NCI-H2081 treated with DMSO at 0.1 percent for 48 hours (cell line): Measurements from ENCODE around the gene TSFM.
A peak's percentile ranks its signal among the peaks of the same experiment; 100 is the strongest.

Source experiments
- DNase-seq: peaks from one replicate; lab custom pipeline; 2025; lab: John Stamatoyannopoulos, UW

TSFM gene

DNA sequence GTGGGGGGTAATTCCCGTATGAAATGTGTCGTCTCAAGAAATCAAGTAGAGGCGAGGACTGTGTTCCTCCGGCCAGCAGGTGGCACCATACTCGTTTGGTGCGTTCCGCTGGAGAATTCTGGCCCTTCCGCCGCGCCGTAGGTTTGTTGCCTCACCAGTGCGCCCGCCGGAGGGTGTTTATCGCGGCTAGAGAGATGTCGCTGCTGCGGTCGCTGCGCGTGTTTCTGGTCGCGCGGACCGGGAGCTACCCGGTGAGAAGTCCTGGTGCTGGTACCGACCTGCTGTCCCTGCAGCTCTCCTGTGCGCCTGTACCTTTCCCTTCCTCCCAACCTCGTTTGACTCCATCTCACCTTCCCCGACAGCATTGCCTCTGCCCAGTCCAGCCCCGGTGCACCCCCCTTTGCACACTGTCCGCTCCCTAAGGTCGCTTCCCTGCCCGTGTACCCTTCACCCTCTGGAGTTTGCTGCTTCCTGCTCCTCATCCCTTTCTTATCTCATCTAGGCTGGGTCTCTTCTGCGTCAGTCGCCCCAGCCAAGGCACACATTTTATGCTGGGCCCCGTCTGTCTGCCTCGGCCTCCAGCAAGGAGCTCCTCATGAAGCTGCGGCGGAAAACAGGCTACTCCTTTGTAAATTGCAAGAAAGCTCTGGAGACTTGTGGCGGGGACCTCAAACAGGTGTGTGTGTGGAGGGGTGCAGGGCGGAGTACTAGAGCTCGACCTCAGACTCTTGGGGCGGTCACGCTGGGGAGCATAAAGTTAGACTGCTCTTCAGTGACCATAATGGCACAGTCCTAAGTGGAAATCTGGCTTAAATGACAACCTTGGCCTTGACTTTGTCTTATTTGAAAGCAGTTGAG lies at the start of gene TSFM:
Gene TSFM (plus strand): TSS at position 180 of the 858 bp plus-strand sequence. CDS start 15 bp downstream, at position 195.
- peak; percentile 68 for DNase-seq

DNA sequence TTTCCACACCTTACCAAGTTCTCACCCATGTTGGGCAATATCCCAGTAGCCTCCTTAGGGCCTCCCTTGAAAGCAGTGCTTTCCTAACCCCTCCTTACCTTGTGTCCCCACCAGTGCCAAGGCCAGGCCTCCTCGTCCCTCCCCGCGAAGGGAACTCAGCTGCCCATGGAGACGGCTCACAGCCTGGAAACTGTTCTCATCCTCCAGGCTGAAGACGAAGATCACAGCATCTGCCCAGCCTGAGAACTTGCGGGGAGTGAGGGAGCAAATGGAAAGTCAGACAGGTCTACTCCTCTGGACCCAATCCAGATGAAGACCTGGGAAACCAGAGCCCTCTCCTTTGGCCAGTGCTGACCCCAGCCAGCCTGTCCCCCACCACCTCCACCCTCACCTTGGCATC lies 48.7 kb upstream of the TSFM start:
- DNase-seq = no peak

DNA sequence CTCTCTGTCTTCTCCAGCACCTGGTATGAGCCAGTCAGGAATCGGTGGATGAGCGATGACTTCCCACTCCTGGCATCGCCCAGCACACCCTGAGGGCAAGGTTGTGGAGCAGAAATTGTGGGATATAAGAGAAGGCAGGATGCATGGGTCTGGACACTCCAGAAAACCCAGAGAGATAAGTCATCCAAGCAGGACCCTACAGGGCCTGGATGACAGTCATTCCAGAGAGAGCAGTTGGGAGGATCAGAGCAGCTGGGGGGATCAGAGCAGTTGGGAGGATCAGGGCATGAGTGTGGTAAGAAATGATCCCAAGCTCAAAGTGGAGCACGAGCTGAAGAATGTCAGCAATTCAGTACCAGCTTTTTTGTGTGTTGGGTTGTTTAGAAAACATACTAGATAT lies 48.0 kb upstream of the TSFM start:
- no peak for DNase-seq

DNA sequence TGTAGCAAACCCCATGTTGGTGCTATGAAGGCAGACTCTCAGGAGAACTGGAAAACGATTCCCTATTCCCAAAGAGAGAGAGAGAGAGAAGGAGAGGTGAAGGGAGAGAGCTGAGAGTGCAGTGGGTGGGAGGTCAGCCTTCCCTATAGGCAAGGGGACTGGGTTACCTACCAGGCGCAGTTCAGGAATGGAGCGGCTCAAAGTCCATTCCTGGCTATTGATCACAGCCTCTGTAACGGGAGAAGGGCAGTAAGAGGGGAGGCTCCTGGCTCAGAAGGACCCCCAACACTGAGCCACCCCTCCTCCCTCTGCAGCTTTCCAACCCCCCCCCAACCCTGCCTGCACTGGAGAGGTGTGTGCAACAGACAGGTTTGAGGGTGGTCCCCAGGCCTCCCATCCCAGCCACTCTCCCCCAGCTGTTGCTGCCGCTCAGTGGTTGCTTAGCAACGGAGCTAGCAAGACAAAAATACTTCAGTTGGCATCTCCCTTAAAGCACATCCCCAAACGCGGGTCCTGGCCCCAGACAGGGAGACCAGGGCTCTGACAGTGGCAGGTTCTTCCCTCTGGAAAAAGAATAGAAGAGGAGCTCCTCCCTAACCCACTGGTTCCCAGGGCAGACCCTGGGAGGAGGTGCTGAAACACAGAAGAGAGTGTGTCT lies 47.3 kb upstream of the TSFM start:
- no peak for DNase-seq

DNA sequence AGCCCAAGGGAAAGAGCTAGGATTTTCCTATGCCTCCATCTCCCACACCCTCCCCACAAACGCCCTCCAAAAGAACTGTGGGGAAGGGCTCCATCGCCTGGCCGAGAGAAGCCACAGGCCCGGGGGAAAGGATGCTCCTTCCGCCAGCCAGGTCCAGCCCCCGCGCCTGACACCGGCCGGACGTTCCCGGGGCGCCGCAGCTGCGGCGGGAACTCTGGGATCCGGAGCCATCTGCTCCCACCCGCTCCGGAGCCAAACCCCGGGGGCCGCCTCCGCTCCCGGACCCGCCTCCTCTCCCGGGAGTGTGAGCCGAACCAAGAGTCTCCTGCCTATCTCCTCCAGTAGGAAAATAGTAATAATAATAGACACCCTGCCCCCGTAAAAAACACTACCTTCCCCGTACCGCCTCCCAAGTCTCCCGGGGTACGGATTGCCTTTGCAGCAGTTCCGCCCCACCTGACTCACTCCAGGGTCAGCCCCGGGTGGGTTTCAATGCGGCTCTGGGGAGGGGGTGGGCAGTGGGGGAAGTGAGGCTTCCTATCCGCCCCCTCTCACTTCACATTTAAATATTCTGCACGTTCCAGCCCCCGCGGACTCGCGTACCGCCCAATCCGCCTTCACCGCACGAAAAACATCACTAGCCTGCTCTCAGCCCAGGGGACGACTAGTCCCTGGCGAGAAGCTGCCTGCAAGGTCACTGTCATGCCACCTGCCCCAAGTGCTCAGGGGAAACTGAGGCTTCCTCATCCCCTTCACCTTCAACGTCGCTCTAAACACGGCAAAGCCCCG lies 46.4 kb upstream of the TSFM start:
- no peak for DNase-seq

GRCh38 chr12:57736741-57737466 lies 45.7 kb upstream of the TSFM start:
- DNase-seq = no peak

GRCh38 chr12:57737467-57738460 lies 44.8 kb upstream of the TSFM start:
- DNase-seq = no peak

GRCh38 chr12:57738661-57739237 lies 43.8 kb upstream of the TSFM start, which contains the start of gene AGAP2:
Gene AGAP2, minus strand, starts transcription at chr12:57738742. Its CDS starts 496 bp downstream, at chr12:57738246.
- DNase-seq = no peak

GRCh38 chr12:57739387-57739786 lies 43.2 kb upstream of the TSFM start:
- no peak for DNase-seq

DNA sequence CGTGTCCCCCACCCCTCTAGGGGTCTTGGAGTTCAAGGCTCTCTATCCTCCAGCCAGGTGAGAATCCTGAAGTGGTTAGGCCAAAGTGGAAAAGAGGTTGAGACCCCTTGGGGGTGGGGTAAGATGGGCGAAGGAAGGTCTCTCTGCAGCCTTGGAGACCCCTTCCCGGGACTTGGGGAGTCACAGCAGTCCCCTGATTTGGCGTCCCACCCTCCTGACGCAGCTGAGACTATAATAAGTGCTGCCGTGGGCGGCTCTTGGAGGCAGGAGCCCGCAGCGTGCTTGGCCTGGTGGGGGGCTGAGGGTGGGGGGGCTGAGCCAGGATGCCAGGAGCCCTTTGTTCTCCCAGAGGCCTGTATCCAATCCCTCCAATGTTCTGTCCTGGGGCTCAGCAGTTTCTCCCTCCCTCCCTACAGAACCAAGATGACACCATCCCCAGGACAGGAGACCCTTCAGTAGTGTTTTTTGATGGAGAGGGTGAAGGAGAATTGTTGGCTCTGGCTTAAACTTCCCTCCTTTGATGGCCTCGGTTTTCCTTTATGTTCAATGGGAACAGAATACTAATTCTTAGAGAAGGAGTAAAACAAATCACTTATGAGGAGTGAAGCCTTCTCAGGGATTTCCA lies 42.6 kb upstream of the TSFM start:
- no peak for DNase-seq

DNA sequence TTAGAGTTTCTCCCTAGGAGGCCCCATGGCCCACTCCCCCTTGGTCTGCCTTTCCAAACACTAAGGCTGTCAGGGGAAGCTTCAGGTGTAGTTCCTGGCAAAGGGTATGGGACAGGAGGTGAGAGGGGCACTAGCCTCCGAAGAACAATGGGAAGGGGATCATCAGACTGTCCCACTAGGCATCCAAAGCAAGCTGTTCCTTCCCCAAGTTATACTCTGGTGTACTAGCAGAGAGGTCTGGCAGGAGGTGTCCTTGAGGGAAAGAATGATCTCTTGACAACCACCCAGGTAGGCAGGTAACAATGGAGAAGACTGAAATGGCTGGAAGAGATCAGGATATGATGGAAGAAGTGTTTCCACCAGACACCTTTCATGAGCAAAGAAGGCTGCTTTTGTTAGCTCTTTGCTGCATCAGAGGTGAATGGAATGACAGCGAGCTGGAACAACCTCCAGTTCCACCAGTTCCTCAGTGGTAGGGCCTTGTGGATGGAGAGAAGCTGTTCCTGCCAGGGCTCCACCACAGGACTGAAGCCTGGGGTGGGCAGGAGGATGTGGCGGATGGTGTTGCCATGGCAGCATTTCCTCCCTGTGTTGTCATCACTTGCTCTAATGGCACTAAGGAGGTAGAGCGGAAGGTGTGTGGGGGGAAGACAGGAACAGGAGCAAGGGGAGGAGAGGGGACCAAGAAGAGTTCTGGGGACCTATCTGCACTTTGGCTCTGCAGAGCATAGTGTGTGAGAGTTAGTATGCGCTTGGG lies 41.8 kb upstream of the TSFM start:
- no peak for DNase-seq

GRCh38 chr12:57741413-57741789 lies 41.2 kb upstream of the TSFM start:
- DNase-seq = no peak

DNA sequence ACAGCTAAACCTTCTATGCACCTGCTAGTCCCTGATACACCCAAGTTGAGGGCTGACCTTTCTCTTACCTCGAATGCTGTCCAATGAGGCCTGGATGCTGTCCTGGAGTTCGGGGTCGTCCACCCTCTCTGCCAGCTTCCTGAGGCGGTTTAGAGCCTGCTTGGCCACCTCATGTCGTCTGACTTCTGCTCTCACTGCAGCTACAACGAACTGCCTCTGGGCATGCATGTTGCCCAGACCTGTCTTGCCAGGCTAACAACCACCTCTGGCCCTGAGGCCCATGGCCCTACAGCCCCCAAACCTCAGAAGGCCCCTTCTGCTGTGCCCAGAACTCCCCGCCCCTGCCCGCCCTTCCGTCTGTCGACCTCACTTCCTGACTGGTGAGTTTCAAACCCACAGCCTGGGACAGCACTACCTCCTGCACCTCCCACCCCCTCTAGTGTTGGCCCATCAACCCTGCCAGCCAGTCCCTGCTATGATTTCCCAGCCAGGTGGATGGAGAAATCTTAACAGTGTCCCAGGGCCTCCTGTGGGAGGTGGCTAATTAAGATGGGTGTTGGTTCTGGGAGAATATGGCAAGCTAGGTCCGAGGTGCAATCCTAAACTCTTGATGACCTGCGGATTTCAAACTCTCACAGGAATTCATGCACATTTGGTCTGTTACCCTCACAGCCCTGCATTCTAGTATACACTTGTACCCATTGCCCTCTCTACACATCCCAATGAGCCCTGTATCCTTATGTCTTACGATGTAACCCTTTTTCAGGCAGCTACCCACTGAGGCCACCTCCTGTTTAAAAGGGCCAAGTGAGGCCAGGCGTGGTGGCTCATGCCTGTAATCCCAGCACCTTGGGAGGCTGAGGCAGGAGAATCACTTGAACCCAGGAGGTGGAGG lies 40.5 kb upstream of the TSFM start:
- DNase-seq = no peak

DNA sequence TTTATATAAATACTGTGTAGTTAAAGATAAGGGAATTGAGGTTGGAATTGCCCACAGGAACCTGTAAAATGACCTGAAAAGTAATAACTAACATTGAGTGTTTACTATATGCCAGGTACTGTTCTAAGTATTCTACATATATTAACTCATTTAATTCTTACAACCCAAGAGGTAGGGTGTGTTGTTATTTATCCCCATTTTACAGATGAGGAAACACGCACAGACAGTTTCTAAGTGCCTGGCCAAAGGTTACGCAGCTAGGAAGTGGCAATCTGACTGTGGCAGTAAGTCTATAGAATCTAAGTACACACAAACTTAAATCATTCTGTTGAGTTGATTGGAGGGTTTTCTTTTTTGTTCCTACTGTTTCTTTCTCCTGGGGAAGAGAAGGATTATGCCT lies 38.8 kb upstream of the TSFM start:
- DNase-seq = no peak

- DNase-seq = no peak
These were observed 38.3 kb upstream of the TSFM start for GRCh38 chr12:57744194-57744776.

- peak; percentile 92 for DNase-seq
These were observed 37.7 kb upstream of the TSFM start, which contains the start of gene TSPAN31 for GRCh38 chr12:57744777-57745484. Gene TSPAN31, plus strand, starts transcription at chr12:57745039. Its CDS starts 116 bp downstream, at chr12:57745155.

DNA sequence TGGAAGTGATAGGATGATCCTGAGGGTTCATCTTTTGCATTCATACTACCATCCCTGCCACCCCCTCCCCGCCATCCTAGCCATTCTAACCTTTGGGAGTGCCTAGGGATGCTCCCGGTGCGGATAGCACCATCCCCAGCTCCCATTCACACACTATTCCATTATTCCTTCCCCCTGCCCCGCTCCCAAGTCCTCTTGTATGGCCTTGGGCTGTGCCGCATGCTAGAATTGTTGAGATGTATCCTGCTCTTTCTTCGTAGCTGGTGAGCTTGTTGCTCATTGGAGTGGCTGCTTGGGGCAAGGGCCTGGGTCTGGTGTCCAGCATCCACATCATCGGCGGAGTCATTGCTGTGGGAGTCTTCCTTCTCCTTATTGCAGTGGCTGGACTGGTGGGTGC lies 37.1 kb upstream of the TSFM start:
- no peak for DNase-seq
